ENCODE results near the gene AAMP.

- TF ChIP-seq CTCF (IDR thresholded peaks at IDR 0.05) (no peak), ZFX (IDR thresholded peaks at IDR 0.05; ENCODE audit: borderline replicate concordance) (no peak)
Observed at GRCh38 chr2:218228366-218229090, 41.4 kb downstream of the AAMP start.

Data from 22Rv1 (cell line).